K562 (cell line): ENCODE measurements around the gene PACSIN1.

Experiments
- EP300 ChIP-seq: IDR thresholded peaks from 2 replicates; pipeline ENCODE4 v1.6.1; 2012; ENCODE audit warnings: low read length, improper control_type of control experiment
- EZH2 ChIP-seq: IDR thresholded peaks from 2 replicates; pipeline ENCODE4 v1.6.1; 2012; ENCODE audit warnings: low read depth, mild to moderate bottlenecking, inconsistent platforms, low read length, borderline replicate concordance
- FOXK2 ChIP-seq, 2 experiments: fragments of 450-650 bp; IDR thresholded peaks in 1 of 2; conservative IDR thresholded peaks in 1 of 2; 2 replicates each; pipeline ENCODE4 v1.6.1; 2016; ENCODE audit warnings: low read depth in 2 of 2, mild to moderate bottlenecking in 1 of 2
- POLR2A ChIP-seq: fragments of 450-650 bp; conservative IDR thresholded peaks from 2 replicates; pipeline ENCODE4 v1.6.1; 2016
- SMAD4 ChIP-seq: fragments of 250-450 bp; sonication (Bioruptor Pico); conservative IDR thresholded peaks from 2 replicates; pipeline ENCODE4 v1.8.0; 2021; ENCODE audit warnings: inconsistent platforms, mild to moderate bottlenecking, moderate library complexity
- ZFPM2 ChIP-seq: fragments of 250-450 bp; sonication (Bioruptor Pico); IDR thresholded peaks from 2 replicates; pipeline ENCODE4 v1.5.1; 2022; ENCODE audit warnings: mild to moderate bottlenecking
- ZNF121 ChIP-seq: sonication (generic); formaldehyde crosslinking; conservative IDR thresholded peaks from 2 replicates; pipeline ENCODE4 v1.8.0; 2022; ENCODE audit warnings: missing genetic modification reagents
- ZNF384 ChIP-seq: IDR thresholded peaks from 2 replicates; pipeline ENCODE4 v1.6.1; 2012; ENCODE audit warnings: low read depth, low read length, improper control_type of control experiment
- TF ChIP-seq, protein P1 (sequence below), 3 experiments: IDR thresholded peaks in 2 of 3; conservative IDR thresholded peaks in 1 of 3; 2 replicates each; pipeline ENCODE4 v1.5.1; 2011 to 2012; ENCODE audit warnings: low read length in 3 of 3, mild to moderate bottlenecking in 3 of 3, control low read depth in 2 of 3, improper control_type of control experiment in 1 of 3, inconsistent platforms in 1 of 3, low read depth in 1 of 3, mixed read lengths in 1 of 3, moderate library complexity in 1 of 3; ENCODE audit not compliant: insufficient read depth in 2 of 3
- TF ChIP-seq, protein P2 (sequence below): sonication (generic); formaldehyde crosslinking; IDR thresholded peaks from 2 replicates; pipeline ENCODE4 v1.8.1; 2023; ENCODE audit warnings: mild to moderate bottlenecking, missing genetic modification reagents

DNA sequence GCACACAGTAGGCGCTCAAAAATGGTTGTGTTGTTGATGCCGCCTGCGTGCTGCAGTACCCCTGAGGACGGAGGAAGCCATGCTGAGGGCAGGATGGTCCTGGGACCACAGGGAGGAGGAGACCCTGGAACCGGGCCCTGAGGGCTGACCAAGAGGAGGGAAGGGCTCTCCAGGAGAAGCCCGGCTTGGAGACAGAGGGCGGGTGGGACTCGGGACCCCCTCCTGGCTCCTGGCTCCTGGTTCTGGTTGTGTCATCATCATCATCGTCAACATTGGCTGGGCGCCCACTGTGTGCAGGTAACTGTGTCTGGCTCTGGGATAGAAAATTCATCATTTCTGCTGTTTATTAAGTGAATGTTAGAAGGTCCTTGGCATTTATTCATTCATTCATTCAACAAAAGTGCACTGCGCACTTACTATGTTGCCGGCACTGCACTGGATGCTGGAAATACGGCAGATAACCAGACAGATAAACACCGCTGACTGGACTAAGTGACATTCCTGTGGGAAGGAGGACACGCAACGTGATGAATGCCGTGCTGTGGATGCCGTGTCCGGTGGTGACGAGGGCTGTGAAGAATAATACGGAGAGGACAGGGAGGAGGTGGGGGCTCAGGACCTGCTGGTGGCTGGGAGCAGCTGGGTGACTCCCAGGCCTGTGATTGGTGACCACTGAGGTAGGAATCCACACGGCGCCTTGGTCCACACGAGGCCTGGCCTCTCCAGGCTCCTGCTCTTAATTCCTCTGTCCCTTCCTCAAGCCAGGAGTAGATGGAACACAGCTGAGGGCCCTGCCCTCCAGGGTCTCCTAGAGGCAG lies 55.0 kb downstream of the PACSIN1 start:
- TF ChIP-seq, protein P1, sequence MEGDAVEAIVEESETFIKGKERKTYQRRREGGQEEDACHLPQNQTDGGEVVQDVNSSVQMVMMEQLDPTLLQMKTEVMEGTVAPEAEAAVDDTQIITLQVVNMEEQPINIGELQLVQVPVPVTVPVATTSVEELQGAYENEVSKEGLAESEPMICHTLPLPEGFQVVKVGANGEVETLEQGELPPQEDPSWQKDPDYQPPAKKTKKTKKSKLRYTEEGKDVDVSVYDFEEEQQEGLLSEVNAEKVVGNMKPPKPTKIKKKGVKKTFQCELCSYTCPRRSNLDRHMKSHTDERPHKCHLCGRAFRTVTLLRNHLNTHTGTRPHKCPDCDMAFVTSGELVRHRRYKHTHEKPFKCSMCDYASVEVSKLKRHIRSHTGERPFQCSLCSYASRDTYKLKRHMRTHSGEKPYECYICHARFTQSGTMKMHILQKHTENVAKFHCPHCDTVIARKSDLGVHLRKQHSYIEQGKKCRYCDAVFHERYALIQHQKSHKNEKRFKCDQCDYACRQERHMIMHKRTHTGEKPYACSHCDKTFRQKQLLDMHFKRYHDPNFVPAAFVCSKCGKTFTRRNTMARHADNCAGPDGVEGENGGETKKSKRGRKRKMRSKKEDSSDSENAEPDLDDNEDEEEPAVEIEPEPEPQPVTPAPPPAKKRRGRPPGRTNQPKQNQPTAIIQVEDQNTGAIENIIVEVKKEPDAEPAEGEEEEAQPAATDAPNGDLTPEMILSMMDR (IDR thresholded peaks at IDR 0.05 in 2 of 3, conservative IDR thresholded peaks at IDR 0.05 in 1 of 3; ENCODE audit: insufficient read depth in 2 of 3, low read depth in 1 of 3, low read length in 3 of 3): no peak
- TF ChIP-seq ZFPM2 (CRISPR knock-in tag): no peak
- TF ChIP-seq EP300: no peak
- TF ChIP-seq POLR2A: no peak
- TF ChIP-seq, protein P2, sequence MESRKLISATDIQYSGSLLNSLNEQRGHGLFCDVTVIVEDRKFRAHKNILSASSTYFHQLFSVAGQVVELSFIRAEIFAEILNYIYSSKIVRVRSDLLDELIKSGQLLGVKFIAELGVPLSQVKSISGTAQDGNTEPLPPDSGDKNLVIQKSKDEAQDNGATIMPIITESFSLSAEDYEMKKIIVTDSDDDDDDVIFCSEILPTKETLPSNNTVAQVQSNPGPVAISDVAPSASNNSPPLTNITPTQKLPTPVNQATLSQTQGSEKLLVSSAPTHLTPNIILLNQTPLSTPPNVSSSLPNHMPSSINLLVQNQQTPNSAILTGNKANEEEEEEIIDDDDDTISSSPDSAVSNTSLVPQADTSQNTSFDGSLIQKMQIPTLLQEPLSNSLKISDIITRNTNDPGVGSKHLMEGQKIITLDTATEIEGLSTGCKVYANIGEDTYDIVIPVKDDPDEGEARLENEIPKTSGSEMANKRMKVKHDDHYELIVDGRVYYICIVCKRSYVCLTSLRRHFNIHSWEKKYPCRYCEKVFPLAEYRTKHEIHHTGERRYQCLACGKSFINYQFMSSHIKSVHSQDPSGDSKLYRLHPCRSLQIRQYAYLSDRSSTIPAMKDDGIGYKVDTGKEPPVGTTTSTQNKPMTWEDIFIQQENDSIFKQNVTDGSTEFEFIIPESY (CRISPR knock-in tag): no peak
- no peak for TF ChIP-seq EZH2
- no peak for TF ChIP-seq ZNF121 (CRISPR knock-in tag)
- no peak for TF ChIP-seq SMAD4 (CRISPR knock-in tag)
- no peak for TF ChIP-seq FOXK2 (conservative IDR thresholded peaks at IDR 0.05 in 1 of 2, IDR thresholded peaks at IDR 0.05 in 1 of 2; ENCODE audit: low read depth in 2 of 2)
- TF ChIP-seq ZNF384: no peak
